HG02642 (cell line): Measurements from ENCODE around the gene LYRM4.

Experiments used
- ATAC-seq: cut with Tn5 transposase; IDR thresholded peaks from one replicate; pipeline ENCODE4 v1.9.1; 2021; ENCODE audit warnings: mild to moderate bottlenecking; ENCODE audit not compliant: unreplicated experiment, poor library complexity

LYRM4 gene

DNA sequence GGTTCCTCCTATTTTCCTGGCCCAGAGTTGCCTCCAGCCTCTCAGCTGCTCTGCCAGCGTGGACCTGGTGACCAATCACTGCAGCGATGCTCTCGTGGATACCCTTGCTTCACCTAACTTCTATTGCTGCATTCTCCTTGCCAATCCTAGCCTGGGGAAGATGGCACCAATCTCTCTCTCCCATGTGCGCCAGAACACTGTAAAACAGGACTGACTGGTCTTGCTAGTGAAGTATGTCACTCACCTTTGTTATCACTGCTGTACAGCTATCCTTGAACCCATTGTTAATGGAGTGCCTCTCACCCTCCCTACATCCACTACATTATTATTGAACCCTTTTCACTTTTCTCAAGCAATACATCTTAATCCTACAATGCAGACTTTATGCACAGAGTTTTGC lies 80.1 kb downstream of the LYRM4 start:
- no peak for ATAC-seq

DNA sequence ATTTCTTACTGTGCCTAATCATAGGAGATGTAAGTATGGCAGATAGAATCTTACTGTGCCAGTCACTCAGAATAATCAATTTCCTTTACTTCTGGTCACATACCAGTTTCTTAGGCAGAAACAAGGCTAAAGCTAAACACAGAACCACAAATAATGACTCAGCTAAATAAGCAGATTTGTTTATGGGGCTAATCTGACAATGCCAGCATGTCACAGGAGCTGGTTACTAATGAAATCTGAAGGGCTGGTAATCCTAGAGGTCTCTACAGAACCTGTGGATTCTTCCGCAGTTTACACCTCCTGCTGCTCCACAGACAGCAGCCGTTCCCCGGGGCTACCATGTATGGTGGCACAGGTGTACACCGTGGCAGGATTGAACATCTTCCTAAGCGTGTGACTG lies 80.8 kb downstream of the LYRM4 start:
- no peak for ATAC-seq

DNA sequence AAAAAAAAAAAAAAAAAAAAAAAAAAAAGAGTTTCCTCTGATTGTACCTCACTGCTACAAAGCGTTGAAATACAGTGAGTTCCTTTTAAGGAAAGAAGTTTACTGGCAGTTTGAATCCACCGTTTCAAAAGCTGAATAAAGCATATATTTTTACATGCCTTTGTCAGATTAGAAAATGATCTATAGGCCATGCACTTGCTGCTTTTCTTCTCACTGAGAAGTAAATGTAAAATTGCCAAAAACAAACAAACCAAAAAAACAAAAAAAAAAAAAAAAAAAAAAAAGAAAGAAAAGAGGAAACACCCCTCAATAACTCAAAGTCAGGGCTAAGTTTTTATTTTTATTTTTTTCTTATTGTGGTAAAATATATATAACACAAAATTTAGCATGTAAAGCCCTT lies 81.9 kb downstream of the LYRM4 start:
- no peak for ATAC-seq

DNA sequence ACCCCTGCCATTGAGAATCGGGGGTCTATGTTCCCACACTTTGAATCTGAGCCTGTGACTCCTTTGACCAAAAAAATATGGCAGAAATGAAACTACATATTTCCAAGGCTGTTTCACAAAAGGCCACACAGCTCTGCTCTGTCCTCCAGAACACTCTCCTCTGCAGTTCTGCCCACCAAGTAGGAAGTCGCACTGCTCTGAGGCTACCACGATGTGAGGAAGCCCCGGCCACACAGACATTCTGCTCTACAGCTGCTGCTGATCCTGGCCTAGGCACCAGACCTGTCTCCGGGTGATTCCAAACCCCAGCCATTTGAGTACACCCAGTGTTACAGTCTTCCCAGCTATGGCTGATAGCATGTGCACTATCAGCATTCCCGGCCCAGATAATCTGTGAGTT lies 85.1 kb downstream of the LYRM4 start:
- no peak for ATAC-seq

DNA sequence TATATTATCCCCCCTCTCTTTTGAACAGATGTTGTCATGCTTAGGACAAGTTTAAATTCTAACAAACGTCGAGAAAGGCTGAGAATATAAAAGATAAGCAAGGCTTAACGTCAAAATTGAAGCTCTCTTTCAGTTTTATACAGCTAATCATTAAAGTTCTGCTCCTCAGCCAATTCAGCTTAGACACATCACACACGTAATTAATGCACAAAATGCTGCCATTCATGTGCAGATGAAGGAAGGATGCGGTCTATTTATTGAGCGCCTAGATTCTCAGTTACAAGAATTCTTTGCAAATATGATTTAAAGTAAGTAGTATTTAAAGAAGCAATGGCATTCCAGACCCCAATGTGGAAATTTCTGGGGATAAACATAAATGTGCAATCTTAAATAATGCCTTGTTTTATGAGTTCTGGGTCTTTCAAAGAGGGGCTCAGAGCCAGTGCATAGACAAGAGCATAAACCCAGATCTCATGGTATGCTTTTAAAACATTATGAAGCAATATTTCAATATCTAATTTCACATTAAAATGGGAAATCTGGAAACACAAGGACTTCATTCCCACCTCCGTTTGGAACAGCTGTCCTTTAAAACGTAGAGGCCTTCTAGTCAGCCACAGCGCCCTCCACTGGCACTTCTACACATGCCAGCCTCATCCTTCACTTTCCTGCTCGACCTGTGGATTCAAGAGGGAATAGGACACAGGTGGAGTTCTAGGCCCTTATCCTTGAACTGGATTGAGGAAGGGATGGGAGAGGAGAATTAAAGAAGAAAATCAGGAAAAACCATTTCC lies 85.8 kb downstream of the LYRM4 start:
- ATAC-seq: no peak

DNA sequence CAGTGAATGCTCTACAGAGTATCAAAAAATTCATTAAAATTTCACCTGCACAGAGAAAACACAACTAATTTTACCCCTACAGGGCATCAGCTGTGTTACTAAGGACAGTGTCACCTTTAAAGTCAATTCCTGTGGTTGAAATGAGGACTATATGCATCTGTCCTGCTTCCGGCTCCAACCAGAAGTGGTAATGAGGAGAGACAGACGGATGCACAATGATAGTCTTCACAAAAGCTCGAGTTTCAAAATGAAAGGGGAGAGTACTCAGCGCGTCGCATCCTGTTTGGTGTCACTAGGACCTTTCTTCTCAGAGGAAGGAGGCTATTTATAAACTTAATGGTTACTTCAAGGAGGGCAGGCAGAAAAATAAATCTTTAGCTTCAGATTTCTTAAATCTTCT lies 86.5 kb downstream of the LYRM4 start:
- peak; percentile 91 for ATAC-seq

DNA sequence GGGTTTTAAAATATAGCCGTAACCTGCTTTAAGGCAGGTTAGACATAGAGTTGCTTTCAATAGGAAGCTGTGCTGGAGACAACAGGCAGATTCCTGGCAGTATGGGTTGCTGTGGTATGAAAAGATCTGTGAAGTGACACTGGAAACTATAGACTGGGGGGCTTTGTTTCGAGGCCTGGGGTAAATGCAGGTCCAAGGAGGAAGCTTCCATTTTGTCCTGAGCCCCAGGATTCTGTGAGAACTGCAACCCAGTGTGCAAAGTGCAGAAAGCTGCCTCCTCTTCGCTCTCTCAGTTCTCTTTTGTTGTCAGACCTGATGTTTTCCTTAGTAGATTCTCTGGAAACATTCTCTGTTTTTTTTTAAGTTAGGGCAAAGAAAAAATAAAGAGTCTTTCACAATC lies 86.9 kb downstream of the LYRM4 start:
- peak; percentile 27 for ATAC-seq

DNA sequence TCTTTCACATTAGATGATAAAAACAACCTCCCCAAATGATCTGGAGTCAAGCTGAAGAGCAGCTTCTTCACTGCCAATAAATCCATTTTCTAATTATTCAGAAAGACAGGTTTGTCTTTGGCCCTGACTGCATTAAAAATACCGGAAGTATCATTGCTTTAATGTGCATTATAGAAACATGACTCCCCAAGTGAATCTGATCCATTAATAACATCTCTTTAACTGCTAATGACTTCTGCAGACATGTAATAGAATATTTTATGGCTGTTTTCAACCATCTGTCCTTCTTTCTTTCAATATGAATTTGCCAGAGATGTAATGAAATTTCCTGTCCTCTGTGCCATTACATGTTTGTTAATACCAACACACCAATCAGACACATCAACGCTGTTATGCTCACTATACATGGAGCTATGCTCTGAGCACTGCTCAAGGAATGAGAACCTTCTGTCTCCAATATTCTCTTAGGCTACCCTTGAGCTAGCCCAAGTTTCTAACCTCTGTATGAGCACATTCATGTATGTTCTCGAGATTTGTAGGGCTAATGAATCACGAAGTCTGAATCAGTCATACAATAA lies 87.8 kb downstream of the LYRM4 start:
- no peak for ATAC-seq

DNA sequence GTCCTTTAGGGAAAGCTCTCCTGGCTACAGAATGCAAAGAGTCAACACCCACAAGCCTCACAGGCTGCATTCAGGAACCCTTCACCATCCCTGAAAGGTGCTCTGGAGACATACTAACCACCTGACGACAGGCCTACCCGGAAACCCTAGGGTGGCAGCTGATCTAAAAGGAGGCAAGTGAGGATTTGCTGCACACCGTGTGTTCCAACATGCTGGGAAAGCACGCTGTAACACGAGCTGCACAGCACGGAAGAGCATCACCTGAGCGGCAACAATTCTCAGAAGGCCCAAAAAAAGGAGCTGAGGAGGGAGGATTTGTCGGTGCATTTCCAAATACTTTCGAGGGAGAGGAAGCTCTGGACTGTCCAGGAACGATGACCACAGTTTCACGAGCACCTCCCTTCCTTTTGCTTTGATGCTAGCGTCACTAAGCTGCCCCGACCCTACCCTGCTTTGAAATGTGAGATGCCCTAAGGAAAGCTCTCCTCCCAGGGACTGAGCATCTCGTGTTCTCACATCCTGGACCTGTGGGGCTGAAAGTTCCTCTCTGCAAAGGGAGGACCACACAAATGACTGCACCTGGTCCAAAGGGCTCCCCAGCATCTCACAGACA lies 88.6 kb downstream of the LYRM4 start:
- ATAC-seq: no peak

DNA sequence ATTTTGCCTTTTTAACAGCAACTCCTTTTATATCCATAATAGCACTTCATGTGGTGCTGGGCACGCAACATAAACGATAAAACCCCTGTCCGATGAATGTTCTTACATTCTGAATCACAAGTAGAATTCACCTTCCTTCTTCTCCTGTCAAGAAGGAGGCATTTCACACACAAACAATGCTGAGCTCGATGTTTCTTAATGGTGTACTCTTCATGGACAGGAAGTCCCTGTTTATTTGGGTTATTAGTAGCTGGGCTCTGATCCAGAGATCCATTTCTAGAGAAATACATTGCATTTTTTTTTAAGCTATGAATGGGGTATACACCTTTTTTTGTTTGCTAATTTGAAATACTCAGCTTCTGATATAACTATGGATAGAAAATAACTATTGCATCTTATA lies 93.2 kb downstream of the LYRM4 start:
- ATAC-seq: no peak

DNA sequence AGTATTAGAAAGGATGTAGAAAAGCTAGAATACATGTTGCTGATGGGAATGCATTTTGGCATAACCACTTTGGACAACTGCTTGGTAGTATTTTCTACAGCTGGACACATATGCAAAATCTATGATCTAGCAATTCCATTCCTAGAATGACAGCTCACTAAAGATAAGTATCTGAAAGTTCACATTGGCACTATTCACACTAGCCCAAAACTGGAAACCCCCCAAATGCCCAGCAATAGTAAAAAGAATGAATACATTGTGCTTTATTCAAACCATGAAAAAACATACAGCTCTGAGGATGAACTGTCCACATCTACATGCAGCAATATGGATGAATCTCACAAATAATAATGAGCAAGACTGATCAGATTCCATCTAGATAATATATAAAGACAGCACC lies 96.7 kb downstream of the LYRM4 start:
- no peak for ATAC-seq

DNA sequence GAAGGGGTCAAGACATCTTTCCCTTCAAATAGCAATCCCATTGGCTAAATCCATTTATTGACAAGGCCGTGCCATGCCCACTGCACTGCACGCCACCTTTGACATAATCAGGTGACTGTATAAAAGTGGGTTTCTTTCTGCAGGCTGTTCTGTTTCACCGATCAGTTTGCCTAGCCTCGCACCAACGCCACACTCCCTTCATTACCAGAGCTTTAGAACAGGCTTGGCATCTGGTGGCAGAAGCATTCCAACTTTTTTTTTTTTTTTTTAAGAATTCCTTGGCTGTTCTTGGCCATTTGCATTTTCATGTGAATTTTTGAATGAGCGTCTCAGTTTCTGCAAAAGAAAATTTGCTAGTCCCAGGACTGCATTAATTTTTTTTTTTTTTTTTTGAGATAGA lies 97.5 kb downstream of the LYRM4 start:
- no peak for ATAC-seq

DNA sequence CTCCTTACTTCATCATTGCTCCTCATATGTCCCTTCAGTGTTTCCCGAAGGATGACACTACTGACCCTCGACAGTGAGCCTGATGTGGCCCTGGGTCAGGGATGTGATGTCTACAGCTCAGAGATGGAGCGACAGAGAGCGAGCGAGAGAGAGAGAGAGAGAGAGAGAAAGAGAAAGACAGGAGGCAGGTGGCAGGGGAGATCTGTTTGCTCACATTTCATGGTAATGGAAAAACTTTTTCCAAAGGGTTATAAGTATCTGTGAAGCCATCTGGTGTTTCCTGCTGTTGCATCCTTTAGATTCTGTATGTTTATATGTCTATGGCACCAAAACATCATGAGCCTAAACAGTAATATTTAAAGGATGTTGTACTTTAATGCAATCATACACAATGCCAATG lies 98.4 kb downstream of the LYRM4 start:
- no peak for ATAC-seq

DNA sequence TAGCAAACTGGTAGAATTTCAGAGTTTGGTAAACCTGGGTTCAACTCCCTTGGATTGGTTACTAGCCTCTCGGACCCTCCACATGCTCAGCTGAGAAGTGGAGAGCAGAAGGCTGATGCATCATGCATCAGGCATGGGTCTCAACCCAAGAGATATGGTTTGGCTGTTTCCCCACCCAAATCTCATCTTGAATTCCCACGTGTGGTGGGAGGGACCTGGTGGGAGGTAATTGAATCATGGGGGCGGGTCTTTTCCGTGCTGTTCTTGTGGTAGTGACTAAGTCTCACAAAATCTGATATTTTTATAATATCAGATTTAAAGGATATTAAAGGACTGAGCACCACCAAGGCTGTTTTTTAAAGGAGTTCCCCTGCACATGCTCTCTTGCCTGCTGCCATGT lies 100.5 kb downstream of the LYRM4 start:
- ATAC-seq: no peak

DNA sequence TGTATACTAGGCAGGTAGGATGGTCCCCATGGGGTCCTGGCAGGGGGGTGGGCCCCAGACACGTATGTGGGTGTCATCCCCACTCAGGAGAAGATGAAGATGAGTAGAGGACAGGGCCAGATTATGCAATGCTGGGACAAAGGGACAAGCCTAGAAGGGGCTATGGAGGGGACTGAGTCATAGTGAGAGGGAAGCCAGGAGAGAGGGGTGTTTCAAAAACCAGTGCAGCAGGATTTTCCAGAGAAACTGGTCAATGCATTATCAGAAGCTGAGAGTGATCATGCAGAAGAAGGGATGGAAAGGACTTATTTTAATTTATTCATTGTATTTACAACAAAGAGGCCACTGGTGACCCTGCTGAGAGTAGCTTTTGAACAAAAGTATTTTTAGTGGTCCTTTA lies 101.6 kb downstream of the LYRM4 start:
- no peak for ATAC-seq

DNA sequence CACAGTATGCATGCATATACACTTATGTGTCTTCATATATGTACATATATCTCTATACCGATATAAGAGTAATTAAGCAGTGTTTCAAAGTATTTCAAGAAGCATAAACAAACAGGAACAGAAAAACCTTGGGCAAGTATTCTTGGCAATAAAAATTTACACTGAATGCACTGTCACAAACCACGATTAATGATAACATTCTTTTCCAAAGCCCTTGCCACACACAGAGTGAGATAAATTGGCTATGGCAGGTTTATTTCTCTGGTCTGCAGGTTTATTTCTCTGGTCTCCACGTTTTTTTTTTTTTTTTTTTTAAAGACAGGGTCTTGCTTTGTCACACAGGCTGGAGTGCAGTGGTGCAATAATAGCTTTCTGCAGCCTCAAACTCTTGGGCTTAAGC lies 102.6 kb downstream of the LYRM4 start:
- ATAC-seq: no peak

DNA sequence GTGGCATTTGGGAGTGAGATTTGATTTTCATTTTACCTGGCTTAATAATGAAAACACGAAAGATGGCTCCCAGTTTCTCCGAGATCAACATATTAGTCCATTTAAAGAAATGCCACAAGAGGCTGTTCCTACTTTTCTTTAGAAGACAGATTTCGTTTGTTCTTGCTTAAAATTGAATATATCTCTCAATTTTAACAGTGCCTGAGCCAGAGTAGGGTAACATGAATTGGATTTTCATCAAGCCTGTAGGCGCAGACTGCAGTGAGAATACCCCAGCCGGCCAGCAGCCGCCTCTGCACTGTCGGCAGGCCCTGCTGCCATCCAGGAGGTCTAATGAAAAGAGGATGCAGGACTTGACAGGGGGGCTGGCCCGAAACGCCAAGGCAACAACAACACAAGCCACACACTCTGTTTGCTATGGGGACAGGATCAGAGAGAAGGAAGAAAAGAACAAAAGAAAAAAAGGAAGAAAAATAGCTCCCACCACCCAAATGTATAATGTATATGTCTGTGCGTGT lies 103.1 kb downstream of the LYRM4 start:
- no peak for ATAC-seq

DNA sequence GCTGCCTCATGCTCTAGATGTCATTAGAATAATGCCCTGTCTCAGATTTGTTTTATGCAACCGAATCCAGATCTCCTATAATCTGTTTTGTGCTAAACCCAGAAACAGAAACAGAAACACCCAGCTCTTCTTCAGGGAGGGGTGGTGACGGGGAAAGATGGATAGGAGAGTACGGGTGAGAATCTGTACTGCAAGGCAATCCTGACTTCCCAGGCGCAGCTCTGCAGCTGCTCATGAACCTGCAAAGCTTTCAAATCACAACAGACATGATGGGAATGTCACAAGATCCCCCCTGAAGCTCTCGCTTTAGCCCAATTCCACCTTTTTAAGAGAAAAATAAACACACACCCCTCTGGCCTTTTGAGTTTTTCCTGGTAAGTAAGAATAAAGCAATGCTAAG lies 104.1 kb downstream of the LYRM4 start:
- no peak for ATAC-seq

DNA sequence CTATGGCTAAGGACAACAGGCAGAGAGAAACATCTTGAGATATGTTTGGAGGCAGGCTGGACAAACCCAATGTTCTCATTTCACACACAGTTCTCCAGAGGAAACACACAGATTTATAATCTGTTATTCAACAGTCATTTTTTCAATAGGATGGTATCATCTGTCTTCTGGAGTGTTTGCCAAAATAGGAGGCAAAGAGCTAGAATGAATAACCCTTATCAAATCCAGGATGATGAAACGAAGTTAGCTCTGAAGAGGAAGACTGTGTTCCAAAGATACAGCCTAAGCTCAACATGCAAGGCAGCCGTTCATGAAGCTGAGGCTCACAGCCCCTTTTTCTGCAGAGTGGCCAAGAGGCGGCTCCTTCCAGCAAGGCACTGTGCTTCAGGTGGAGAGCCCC lies 104.8 kb downstream of the LYRM4 start:
- ATAC-seq: no peak

DNA sequence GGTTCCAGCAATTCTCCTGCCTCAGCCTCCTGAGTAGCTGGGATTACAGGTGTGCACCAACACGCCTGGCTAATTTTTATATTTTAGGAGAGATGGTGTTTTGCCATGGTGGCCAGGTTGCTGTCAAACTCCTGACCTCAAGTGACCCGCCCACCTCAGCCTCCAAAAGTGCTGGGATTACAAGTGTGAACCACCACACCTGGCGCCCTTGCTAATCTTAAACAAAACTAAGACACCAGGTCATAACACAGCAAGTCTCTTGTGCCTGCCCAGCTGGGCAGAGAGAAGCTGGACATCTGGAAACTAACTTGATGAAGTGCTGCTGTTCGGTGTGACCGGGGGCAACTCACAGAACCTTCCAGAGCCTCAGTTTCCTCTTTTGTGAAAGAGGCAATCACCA lies 107.6 kb downstream of the LYRM4 start:
- ATAC-seq: no peak

DNA sequence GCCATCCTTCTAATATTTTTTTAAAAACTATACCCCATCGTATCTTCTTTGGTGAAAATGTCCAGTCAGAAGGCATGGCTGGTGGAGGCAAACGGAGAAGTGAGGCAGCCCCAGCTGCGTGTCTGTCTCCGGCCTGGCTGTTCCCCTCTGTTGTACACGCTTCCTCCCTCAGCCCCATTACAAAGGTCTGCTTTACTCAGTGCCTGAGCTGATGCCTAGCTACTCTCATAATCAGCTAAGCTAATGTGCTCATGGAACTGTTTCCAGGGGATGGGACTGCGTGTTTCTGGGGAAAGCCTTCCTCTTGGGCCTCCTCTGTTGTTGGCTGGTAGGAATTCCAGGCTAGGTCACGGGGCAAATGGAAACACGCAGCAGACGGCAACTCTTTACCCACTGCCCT lies 108.3 kb downstream of the LYRM4 start:
- ATAC-seq: no peak

DNA sequence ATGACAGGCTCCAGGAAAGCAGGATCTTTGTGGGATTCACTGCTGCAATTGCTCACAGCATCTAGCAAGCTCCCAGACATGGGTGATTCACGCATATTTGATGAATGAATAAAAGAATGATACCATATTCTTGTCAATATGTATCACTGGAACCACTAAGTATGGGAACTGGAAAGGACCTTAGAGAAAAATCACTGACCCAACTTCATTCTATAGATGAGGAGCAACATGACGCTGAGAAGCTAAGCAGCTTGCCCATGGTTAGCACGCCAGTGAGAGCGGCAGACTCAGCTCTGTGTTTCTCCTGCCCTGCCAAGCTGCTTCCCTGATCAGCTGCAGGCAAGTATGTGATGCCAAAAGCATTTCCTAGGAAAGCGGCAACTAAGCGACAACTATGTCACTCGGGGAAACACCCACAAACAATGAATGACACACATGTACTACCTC lies 108.8 kb downstream of the LYRM4 start:
- no peak for ATAC-seq
